ENCODE data around the gene THBS2.

Gene THBS2

GRCh38 chr6:169234634-169235033 is 19.0 kb downstream of the THBS2 start:
- Histone ChIP-seq H3K27ac (ENCODE audit: poor library complexity, severe bottlenecking) (no peak overlapping the region), H3K27me3 (ENCODE audit: insufficient read depth, poor library complexity, severe bottlenecking) (no peaks in the 10 kb centered on the region), H3K9me3 (ENCODE audit: severe bottlenecking) (no peaks in the 10 kb centered on the region), H3K36me3 (ENCODE audit: low read depth) (no peaks in the 10 kb centered on the region), H3K4me3 (ENCODE audit: severe bottlenecking) (no peak overlapping the region), H3K4me1 (ENCODE audit: insufficient read depth, poor library complexity, severe bottlenecking) (no peaks in the 10 kb centered on the region)
- DNase-seq (ENCODE audit: low spot score) (no peak), ATAC-seq (ENCODE audit: low read depth) (no peak)
- TF ChIP-seq, protein P1, sequence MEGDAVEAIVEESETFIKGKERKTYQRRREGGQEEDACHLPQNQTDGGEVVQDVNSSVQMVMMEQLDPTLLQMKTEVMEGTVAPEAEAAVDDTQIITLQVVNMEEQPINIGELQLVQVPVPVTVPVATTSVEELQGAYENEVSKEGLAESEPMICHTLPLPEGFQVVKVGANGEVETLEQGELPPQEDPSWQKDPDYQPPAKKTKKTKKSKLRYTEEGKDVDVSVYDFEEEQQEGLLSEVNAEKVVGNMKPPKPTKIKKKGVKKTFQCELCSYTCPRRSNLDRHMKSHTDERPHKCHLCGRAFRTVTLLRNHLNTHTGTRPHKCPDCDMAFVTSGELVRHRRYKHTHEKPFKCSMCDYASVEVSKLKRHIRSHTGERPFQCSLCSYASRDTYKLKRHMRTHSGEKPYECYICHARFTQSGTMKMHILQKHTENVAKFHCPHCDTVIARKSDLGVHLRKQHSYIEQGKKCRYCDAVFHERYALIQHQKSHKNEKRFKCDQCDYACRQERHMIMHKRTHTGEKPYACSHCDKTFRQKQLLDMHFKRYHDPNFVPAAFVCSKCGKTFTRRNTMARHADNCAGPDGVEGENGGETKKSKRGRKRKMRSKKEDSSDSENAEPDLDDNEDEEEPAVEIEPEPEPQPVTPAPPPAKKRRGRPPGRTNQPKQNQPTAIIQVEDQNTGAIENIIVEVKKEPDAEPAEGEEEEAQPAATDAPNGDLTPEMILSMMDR (IDR thresholded peaks at IDR 0.05; ENCODE audit: poor library complexity, severe bottlenecking), result no peak

GRCh38 chr6:169233832-169234231 is 19.8 kb downstream of the THBS2 start:
- H3K9me3 ChIP-seq (ENCODE audit: severe bottlenecking), result no peaks in the 10 kb centered on the region
- H3K36me3 ChIP-seq (ENCODE audit: low read depth), result no peaks in the 10 kb centered on the region
- H3K27me3 ChIP-seq (ENCODE audit: insufficient read depth, poor library complexity, severe bottlenecking), result no peaks in the 10 kb centered on the region
- ATAC-seq (ENCODE audit: low read depth) (no peak), DNase-seq (ENCODE audit: low spot score) (no peak)
- TF ChIP-seq, protein P1 (IDR thresholded peaks at IDR 0.05; ENCODE audit: poor library complexity, severe bottlenecking), result no peak
- no peak overlapping the region for H3K4me3 ChIP-seq (ENCODE audit: severe bottlenecking)
- no peak overlapping the region for H3K27ac ChIP-seq (ENCODE audit: poor library complexity, severe bottlenecking)
- H3K4me1 ChIP-seq (ENCODE audit: insufficient read depth, poor library complexity, severe bottlenecking), result no peaks in the 10 kb centered on the region

DNA sequence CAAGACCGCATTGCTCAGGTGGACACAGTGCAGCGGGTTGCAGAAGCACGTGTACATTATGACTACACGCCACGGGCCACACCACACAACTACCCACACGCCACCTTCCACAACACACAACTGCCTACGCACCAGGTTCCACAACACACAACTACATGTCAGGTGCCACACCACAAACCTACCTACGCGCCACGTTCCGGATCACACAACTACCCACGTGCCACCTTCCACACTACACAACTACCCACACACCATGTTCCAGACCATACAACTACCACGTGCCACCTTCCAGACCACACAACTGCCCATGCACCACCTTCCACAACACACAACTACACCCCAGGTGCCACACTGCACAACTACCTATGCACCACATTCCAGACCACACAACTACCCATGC is 20.5 kb downstream of the THBS2 start:
- Histone ChIP-seq H3K27ac (ENCODE audit: poor library complexity, severe bottlenecking) (no peak overlapping the region), H3K4me1 (ENCODE audit: insufficient read depth, poor library complexity, severe bottlenecking) (no peaks in the 10 kb centered on the region), H3K4me3 (ENCODE audit: severe bottlenecking) (no peak overlapping the region), H3K9me3 (ENCODE audit: severe bottlenecking) (no peaks in the 10 kb centered on the region), H3K36me3 (ENCODE audit: low read depth) (no peaks in the 10 kb centered on the region), H3K27me3 (ENCODE audit: insufficient read depth, poor library complexity, severe bottlenecking) (no peaks in the 10 kb centered on the region)
- ATAC-seq (ENCODE audit: low read depth), result no peak
- TF ChIP-seq, protein P1 (IDR thresholded peaks at IDR 0.05; ENCODE audit: poor library complexity, severe bottlenecking), result no peak
- DNase-seq (ENCODE audit: low spot score), result no peak

- Histone ChIP-seq H3K9me3 (ENCODE audit: severe bottlenecking) (no peaks in the 10 kb centered on the region), H3K36me3 (ENCODE audit: low read depth) (no peaks in the 10 kb centered on the region), H3K4me3 (ENCODE audit: severe bottlenecking) (no peak overlapping the region), H3K27me3 (ENCODE audit: insufficient read depth, poor library complexity, severe bottlenecking) (no peaks in the 10 kb centered on the region), H3K4me1 (ENCODE audit: insufficient read depth, poor library complexity, severe bottlenecking) (no peaks in the 10 kb centered on the region), H3K27ac (ENCODE audit: poor library complexity, severe bottlenecking) (no peak overlapping the region)
- ATAC-seq (ENCODE audit: low read depth) (no peak), DNase-seq (ENCODE audit: low spot score) (no peak)
- TF ChIP-seq, protein P1 (IDR thresholded peaks at IDR 0.05; ENCODE audit: poor library complexity, severe bottlenecking), result no peak
These were observed 21.1 kb downstream of the THBS2 start for GRCh38 chr6:169232507-169232931.

GRCh38 chr6:169231790-169232506 is 21.7 kb downstream of the THBS2 start:
- no peaks in the 10 kb centered on the region for H3K4me1 ChIP-seq (ENCODE audit: insufficient read depth, poor library complexity, severe bottlenecking)
- no peak for DNase-seq (ENCODE audit: low spot score)
- TF ChIP-seq, protein P1 (IDR thresholded peaks at IDR 0.05; ENCODE audit: poor library complexity, severe bottlenecking), result no peak
- H3K36me3 ChIP-seq (ENCODE audit: low read depth), result no peaks in the 10 kb centered on the region
- no peaks in the 10 kb centered on the region for H3K9me3 ChIP-seq (ENCODE audit: severe bottlenecking)
- H3K27me3 ChIP-seq (ENCODE audit: insufficient read depth, poor library complexity, severe bottlenecking), result no peaks in the 10 kb centered on the region
- H3K27ac ChIP-seq (ENCODE audit: poor library complexity, severe bottlenecking), result no peak overlapping the region
- no peak overlapping the region for H3K4me3 ChIP-seq (ENCODE audit: severe bottlenecking)
- no peak for ATAC-seq (ENCODE audit: low read depth)

Measured in RWPE2 (cell line).